A172 (cell line): ENCODE measurements around the gene SH3BGRL2. TPM values are rescaled to one million over a fixed set of nuclear protein-coding genes. Genes with fewer than 3 reads are reported as not detected.

Experiments used
- DNase-seq: peaks from one replicate; pipeline ENCODE4 v3.0.0-alpha.2; 2015; ENCODE audit warnings: low spot score
- total RNA-seq: library from RNA; depleted of rRNA; stranded (reverse); fragments of >200 nt; shearing (Covaris generic); gene quantifications from 2 replicates; pipeline ENCODE4 v1.2.3, GENCODE V29; 2014; rRNA removed

SH3BGRL2 gene
- 1.2 and 2.3 TPM in 2 replicates for total RNA-seq

DNA sequence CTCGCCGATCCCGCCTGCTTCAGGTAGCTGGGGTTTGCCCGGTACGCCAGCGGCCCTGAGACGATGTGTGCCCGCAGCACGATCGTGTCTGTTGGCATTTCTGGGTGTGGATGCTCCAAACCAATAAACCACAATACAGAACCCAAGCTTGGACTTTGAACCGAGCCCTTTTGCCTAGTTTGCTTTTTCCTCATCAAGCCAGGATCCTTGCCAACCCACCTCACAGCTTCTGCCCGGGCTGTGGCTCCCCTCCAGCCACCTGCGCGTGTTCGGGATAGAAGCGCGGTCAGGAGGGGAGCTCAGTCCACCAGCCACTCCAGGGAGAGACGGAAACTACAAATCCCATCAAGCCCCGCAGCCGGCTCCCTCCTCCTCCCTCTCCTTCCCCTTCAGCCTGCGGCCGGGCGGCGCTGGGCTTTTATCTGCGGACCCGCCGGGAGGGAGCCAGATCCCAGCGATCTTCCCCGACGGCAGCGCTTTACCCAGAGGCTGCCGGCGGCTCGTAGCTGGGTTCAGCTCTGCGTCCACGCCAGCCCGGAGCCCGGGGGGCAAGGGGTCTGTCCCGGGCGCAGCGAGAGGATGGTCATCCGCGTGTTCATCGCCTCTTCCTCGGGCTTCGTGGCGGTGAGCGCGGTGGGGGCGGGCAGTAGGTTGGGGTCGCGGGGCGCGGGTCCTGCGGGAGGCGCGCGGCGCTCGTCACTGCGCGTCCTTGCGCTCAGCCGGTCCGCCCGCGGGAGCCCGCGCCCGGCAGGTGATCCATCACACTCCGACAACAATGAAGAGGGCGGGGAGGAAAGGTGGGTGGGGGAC, at the start of gene SH3BGRL2:
TSS of gene SH3BGRL2 (plus strand) at position 447 of the 810 bp plus-strand sequence. CDS start at position 580, 133 bp downstream.
- peak; percentile 52 for DNase-seq

GRCh38 chr6:79584332-79584731, 46.8 kb upstream of the SH3BGRL2 start:
- DNase-seq: no peak

GRCh38 chr6:79586548-79586947, 44.6 kb upstream of the SH3BGRL2 start:
- no peak for DNase-seq

- DNase-seq: no peak
These were observed 41.4 kb upstream of the SH3BGRL2 start for GRCh38 chr6:79589701-79590100.

- DNase-seq: no peak
These were observed 34.0 kb upstream of the SH3BGRL2 start for GRCh38 chr6:79597155-79597554.

DNA sequence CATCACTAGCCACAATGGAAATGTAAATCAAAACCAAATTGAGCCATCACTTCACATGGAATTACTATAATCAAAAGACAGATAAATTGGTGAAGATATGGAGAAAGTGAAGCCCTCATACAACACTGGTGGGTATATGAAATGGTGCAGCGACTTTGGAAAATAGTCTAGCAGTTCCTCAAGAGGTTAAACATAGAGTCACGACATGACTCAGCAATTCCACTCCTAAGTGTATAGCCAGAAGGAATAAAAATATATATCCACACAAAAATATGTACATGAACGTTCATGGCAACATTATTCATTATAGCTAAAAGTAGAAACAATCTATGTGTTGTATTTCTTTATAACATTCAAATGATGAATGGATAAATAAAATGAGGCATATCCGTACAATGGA, 33.1 kb upstream of the SH3BGRL2 start:
- DNase-seq: no peak

DNA sequence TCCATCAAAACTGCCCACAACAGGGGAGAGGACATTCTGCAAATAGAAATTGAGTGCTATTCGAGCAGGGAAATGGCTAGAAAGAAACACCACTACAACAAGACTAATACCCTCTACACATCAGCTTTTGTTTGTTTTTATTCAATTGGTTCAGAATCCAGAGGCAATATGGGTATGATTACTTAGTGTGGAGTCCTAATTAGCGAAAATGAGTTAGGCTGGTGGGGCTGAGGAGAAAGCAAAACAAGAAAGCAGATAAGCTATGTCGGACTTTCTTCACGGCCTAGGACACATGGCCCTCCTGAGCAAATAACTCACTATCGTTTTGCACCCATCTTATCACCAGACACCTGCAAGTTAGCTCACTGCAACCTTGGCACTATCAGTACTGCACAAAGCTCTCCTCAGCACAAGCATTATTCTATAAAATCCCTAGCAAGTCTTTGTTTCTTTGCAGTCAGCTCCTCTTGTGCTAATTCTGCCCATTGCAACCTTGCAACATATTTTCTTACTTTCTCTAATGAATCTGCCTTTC, 31.3 kb upstream of the SH3BGRL2 start:
- no peak for DNase-seq

GRCh38 chr6:79600313-79600712, 30.8 kb upstream of the SH3BGRL2 start:
- DNase-seq: no peak

- peak; percentile 72 for DNase-seq
These were observed 30.1 kb upstream of the SH3BGRL2 start for GRCh38 chr6:79600812-79601609.

- DNase-seq: no peak
These were observed 28.3 kb upstream of the SH3BGRL2 start for GRCh38 chr6:79602859-79603258.

GRCh38 chr6:79604583-79605037, 26.5 kb upstream of the SH3BGRL2 start:
- DNase-seq: peak; percentile 82

DNA sequence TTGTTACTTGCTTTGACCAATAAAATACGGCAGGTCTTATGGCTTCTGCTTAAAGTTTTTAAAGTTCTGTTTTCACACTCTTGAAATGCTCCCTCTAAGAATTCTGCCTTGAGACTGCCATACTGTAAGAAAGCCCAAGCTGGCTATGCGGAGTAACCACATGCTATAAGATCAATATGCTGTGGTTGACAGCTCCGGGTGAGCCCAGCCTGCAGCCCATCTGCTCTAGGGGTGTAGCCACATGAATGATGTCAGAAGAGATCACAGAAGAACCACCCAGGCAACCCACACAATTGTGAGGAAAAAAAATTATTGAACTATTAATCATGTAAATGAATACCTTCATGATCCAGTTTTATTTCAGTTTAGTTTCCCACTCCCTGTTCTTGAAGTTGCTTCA, 26.1 kb upstream of the SH3BGRL2 start:
- no peak for DNase-seq

DNA sequence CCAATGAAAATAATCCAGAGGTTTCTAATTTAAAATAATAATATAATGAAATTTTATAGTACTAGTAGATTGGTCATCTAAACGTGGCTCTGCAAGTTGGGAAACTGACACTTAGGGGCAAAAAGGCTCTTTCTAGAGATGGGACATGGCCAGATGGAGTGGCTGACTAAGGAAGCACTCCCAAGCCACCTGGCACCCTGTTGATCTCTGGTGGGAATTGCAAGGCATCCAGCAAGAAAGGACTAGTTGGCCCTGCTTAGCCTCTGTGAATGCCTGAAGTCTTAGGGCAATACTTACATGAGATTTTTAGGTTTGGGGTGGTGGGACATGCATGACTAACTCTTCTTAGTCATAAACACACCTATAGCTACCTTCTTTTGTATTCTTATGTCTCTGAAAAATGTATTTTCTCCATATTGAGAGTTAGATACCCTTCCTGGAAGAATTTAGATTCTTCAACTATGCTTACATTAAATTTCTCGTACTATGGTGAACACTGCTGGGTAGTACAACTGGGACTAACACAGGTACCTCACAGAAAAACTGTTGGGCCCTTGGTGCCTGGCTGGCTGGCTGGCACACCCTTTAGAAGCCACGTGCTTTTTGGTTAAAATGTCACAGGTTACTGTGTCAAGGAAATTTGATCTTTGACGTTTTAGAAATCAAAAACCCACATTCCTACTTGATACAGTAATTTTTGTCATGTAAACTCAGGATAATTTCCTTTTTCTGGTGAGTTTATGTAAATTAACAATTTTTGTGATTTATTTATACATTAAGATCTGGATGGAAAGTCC, 25.0 kb upstream of the SH3BGRL2 start:
- no peak for DNase-seq

GRCh38 chr6:79607000-79607399, 24.1 kb upstream of the SH3BGRL2 start:
- DNase-seq: no peak

GRCh38 chr6:79608334-79609224, 22.6 kb upstream of the SH3BGRL2 start:
- DNase-seq: no peak

GRCh38 chr6:79609225-79609595, 21.9 kb upstream of the SH3BGRL2 start:
- DNase-seq: no peak

GRCh38 chr6:79610306-79611009, 20.7 kb upstream of the SH3BGRL2 start:
- DNase-seq: no peak

DNA sequence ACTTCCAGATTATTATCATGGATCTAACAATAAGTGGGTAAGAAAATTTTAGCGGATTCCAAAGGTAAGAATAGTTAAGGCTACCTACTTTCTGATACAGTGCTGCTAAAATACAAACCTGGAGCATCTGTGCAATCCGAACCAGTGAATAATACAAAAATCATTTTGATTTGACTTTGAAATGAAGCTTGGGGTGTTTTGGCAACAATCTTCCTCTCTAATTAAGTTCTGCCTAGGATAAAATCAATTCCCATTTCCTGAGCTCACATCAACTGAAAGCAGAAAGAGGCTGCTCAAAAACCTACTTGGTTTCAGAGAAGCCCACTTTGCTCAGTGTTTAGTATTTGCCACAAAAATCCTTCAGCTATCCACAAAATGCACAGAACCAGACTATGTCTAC, 18.7 kb upstream of the SH3BGRL2 start:
- no peak for DNase-seq

DNA sequence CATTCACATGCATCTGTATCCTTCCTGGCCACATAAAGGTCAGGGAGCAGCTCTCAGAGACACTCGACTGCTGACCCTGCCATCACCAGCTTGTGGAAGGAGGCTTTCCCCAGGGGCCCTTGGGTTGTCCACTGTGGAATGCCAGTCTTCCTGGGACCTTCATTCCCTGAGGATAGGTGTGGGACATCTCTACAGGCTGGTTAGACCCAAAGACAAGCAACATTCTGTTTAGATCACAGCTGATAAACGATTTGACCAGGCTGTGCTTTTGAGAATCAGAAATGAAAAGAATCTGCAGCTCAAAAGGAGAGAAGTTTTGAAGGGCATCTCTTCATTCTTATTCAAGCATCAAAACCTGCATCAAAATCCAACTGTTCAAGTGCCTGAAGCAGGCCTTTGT, 18.2 kb upstream of the SH3BGRL2 start:
- no peak for DNase-seq

- no peak for DNase-seq
These were observed 17.2 kb upstream of the SH3BGRL2 start for GRCh38 chr6:79613912-79614311.
